NCI-H748 treated with DMSO at 0.1 percent for 48 hours (cell line): Measurements from ENCODE around the gene ARHGAP42.
A peak's percentile ranks its signal among the peaks of the same experiment; 100 is the strongest.

ENCODE experiments used
- DNase-seq: peaks from one replicate; lab custom pipeline; 2025; lab: John Stamatoyannopoulos, UW

ARHGAP42 gene

DNA sequence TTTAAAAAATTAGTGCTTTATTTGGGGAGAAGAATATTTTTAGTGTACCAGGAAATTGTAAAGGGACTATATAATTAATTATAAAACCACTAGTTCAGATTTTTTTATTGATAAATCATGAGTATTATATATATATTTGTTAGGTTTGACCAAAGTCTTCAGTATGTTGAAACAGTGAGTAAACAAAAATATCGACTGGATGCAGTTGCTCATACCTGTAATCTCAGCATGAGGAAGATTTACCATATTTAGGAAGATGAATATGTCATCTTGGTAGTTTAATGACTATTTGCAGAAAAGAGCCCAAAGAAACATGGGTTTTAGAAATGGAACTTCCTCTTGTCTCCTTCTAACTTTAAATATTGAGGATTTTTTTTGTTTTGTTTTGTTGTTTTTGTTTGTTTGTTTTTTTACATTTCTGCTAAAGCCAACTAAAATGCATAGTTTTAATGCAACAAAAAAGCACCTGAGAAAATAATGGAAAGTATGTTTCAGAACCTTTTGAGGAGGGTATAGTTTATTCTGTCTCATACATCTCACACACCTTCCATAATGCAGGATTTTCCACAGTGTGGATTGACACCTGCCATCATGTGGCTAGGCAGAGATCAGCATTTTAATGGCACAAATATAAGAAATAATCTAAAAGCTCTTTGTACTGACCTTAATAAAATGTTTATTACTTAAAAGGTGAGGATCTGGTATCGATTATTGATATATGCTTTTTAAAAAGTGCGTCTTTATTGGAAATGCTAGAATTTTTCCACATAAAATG lies 114.3 kb downstream of the ARHGAP42 start:
- no peak for DNase-seq

DNA sequence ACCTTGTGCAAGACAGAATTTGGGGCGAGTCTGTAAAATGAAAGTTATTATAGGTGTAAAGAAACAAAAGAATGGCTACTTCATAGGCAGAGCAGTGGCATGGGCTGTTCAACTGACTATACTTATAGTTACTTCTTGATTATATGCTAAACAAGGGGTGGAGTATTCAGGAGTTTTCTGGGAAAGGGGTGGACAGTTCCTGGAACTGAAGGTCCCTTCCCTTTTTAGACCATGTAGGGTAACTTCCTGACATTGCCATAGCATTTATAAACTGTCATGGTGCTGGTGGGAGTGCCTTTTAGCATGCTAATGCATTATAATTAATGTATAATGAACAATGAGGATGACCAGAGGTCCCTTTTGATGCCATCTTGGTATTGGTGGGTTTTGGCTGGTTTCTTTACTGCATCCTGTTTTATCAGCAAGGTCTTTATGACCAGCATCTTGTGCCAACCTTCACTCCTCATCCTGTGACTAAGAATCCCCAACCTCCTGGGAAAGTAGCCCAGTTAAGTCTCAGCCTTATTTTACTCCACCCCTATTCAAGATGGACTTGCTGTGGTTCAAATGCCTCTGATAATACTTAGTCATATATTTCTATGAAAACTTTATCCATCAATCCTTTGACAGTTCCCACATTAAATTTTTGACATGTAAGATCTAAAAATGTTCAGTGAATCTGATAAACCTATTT lies 118.6 kb downstream of the ARHGAP42 start:
- no peak for DNase-seq

DNA sequence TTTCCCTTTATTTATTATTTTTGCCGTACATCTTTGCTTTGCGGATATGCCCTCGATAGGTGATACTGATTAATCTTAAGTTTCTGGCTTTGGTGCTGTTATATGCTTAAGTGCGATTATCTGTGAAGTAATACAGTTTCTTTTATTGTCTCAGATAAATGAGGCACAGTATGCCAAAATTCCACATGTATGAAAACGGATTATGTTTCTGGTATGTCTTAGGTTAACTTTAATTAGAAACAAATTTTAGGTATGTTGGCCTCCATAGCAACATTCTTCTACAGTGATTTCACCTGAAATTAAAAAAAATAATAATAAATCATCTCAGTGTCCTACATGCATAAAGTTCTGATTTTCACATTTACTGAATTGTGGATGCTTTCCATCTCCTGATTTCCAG lies 119.2 kb downstream of the ARHGAP42 start:
- DNase-seq, result no peak

DNA sequence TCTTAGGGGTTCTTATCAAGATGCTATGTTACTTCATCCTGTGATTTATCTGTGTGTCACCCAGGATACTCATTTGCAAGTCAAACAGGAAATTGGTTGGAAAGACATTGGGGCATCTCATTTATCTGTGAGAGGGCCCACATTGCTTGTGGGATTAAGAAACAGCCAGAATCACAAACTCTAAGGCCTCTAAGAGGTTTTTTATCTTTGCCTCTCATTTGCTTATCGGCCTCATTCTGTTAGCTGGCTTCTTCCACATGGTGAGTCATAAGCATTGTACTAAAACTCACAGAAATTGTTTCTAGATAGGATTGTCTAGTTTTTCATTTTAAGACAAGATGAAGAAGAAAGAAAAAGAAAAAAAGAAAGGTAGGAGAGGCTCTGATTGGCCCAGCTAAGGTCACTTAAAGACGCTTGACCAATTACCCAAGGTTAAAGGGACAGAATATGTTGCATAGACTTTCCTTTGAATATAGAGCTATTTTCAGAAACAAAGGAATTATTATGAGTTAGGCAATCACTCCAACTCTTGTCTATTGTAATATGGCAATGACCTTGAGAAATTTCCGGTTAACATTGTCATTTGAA lies 121.9 kb downstream of the ARHGAP42 start:
- DNase-seq, result no peak

DNA sequence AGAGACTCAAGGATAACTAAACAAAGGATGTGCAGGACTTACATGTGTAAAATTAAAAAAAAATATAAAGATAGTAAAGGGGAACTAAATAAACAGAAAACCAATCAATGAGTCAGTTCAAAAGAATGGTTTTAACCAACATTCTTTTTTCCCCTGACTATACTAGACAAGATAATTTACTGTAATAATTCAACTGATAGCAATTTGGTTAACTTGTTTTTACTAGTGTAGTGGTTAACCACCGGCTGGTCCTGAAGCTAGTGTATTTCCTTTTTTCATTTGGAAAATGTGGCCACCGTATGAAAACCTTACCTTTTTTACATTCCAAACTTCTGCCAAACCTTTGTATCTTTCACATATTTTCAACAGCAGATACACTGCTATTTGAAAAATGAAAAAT lies 123.1 kb downstream of the ARHGAP42 start:
- DNase-seq, result no peak

DNA sequence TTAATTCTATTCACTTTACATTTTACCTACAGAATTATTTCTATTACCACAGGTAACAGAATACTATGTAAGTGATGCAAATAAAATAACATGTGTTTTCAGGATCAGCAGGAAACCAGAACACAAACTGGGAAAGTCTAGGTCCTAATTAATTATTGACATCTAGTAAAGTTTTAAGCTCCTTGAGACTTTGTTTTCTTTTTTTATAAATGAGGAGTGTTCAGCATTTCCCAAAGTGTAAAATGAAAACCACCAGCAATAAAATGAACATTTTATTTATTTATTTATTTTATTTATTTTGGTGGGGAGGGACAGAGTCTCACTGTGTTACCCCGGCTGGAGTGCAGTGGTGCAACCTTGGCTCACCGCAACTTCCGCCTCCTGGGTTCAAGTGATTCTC lies 123.6 kb downstream of the ARHGAP42 start:
- no peak for DNase-seq

DNA sequence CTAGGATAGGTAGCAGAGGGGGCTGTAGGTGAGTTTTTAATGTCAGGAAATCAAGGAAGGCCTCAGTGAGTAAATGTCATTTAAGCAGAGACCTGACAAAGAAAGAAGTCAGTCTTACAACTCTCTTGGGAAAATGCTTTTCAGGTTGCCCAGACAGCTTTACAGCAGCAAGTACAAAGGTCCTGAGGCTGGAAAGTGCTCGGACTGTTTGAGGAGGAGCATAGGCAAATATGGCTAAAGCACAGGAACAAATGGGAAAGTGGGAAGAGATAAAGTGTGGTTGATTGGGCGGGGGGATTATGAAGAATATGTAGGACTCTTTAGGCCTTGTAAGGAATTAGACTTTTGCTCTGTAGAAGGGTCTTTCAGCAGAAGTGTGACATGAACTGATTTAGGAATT lies 125.4 kb downstream of the ARHGAP42 start:
- DNase-seq, result no peak

DNA sequence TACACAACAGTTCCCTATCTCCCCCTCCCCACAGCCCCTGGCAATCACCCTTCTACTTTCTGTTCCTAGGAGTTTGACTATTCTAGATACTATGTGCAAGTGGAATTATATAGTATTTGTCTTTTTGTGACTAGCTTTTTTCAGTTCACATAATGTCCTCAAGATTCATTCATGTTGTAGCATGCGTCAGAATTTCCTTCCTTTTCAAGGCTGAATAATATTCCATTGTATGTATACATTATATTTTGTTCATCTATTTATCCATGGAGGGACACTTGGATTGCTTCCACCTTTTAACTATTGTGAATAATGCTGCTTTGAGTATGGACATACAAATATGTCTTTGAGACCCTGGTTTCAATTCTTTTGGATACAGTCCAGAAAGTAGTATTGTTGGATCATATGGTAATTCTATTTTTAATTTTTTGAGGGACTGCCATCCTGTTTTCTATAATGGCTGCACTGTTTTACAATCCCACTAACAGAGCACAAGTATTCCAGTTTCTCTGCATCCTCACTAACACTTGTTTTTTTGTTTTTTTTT lies 128.8 kb downstream of the ARHGAP42 start:
- no peak for DNase-seq

DNA sequence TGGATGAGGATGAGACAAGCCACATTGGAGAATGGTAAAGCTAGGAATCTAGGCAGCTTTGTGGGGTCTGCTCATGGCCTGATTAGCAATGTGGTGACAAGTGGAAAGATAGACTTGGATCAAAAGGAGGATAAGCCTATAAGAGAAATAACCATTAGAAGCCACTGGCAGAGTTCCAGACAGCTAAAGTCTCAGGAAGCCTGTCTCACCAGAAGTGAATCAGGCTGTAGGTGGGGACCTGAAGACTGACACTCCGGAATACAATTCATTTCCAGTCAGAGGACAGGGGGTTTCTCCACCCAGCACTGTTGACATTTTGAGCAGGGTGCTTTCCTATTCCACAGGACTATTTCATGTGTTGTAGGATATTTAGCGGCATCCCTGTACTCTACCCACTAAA lies 129.7 kb downstream of the ARHGAP42 start:
- no peak for DNase-seq

DNA sequence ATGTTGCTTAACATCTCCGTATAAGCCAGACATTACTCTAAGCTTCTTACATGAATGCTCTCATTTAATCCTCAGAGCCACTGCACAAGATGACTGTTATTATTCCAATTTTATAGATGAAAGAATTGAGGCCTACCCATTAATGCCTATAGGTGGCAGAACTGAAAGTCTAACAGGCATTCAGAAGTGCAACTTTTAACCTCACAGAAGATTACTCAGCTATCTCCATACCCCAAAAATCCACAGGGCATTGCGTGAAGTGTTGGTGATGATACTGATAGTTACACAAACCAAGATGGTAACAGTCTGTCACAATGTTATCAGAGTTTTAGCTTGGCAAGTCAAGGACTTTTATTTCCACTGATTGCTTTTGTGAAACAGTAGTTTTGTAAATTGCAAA lies 130.5 kb downstream of the ARHGAP42 start:
- DNase-seq, result no peak

DNA sequence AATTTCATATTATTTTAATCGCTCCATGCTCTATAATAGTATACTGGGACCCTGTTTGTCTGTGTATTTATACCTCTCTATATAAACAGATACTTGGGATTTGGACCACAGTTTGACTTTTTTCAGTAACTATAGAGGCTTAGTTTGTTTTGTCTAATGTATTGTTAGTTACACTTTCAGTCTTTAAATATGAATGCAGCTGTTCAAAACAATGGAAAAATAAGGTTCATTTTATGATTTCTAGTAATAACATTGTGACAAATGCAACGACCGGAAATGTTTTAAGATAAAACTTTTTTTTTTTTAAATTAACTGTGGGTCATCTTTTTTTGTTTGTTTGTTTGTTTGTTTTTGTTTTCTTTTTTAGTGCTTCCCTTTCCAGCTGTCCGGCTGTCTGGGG lies 133.5 kb downstream of the ARHGAP42 start:
- DNase-seq, result no peak

DNA sequence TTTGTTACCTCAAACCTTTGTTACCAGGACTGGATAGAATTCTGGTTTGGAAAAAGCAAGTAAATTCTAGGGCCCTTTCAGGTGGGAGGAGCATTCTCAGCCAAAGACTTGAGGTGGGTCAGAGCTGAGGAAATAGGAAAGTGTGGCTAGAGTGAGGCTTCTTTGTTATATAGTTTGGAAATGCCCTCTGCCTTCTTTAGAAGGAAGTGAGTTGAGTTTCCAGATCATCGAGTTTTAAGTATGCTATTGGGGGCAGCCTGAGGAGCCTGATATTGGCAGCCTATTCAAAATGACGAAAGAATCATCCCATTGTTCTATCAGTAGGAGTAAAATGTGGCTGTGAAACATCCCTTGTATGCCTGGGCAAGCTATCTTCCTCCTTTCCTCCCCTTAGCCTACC lies 134.1 kb downstream of the ARHGAP42 start:
- DNase-seq, result no peak

DNA sequence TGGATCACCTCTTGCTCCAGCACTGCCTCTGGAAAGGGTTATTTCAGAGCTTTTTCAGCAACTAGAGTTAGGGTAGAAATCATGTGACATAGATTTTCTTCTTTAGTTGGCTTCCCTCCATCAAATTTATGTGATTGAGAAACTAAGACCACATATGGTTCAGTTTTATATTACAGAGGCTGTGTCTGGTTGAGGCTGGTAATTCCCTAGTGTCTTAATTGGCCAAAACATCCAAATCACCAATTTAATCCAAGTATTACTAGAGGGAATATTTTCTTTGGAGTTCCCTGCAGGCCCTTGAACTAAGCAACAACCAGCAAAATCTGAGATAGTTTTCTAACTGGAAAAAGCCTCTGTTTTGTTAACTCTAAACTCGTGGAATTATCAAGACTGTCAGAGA lies 136.3 kb downstream of the ARHGAP42 start:
- no peak for DNase-seq

DNA sequence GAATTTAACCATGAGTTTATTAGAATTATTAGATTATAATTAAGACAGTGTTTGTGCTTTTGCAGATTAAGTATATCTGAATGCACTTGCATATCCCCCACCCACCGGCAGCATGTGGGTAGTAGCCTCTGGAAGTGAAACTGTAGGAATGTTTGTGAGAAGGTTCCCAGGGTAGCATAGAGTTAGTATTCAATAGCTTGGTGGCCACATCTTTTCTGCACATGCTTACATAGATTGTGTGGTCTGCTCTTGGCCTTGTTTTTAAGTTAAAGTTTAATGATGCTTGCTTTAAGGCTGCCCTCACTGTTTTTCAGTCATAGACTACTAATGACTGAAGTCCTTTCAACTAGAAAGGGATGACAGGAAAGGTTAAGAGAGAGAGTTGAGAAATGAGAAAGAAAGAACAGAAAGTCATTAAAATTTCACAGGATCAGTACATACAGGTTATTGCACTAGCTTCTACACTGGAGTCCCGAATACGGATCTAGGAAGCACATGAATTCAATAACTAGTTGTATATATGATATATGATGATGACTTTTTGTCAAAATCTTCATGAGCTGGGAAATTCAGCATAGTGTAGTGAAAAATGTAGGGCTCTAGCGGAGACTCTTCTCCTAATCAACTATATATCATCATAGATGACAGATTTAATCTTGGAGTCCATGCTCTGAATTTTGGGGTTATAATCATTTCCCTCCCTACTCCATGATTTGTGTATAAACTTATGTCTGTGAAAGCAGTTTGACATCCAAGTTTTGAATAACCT lies 137.1 kb downstream of the ARHGAP42 start:
- no peak for DNase-seq

DNA sequence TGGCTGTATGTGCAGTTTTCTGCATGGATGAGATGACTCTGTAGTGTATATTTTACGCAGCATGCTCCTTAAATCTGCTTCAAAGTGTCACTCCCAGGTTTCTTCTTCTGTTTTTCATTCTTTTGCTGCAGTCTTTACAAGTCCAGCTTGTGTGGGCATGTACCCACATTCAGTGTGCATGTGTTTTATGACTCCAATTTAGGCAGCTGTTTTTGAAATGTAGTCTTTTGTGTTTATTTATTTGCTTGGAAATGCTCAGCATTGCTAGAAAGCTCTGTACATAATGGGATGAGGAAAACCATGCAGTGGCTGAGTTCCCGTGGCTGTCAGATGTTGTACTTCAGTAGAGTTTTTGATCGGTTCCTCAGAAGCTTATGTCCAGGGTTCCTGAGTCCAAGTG lies 138.5 kb downstream of the ARHGAP42 start:
- DNase-seq, result no peak

DNA sequence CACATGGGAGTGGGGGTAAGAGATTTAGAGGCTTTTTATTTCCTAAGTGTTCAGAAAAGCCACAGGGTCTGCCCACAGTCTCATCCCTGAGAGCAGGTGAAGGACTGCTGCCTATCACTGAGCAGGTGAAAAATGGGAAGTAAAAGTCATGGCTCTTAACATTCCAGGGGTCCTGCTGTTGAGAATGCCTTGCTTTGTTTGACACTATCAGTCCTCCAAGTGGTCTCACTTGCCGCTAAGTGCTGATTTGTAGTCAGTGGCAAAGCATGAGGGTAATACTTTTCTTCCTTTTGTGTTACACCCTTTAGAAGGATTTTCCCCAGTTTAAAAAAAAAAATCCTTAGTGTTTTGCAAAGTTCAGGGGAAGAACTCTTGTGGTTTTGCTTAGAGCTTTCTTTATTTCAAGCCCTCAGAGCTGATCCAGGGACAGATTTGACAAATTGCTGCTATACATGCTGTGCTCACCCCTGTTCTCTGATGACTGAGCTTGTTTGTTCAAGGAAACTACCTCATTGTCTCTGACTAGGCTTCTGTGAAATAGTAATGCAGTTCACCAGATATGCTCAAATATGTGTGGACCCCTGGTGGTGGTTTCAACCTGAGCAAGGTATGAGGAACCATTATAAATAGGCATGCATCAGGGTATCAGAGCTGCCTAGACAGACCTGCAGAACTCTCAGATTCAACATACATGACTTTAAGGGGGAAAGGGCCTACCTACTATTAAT lies 141.0 kb downstream of the ARHGAP42 start:
- DNase-seq, result peak; percentile 71

DNA sequence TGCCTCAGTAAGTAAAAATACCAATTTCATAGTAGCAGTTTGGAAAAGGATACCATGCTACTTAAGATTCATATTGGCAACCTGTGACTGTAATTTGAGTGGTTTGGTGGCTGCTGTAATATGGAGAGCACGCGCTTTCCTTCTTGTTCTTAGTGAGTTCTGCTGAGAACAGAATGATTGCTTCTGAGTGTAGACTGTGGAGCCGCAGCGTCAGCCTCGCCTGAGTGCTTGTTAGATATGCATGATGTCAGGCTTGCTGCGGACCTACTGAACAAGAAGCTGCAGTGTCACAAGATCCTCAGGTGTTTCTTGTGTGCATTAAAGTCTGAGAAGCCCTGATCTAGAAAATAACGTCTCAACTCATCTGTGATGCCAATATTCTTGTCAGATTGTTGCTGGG lies 143.2 kb downstream of the ARHGAP42 start:
- DNase-seq, result no peak

DNA sequence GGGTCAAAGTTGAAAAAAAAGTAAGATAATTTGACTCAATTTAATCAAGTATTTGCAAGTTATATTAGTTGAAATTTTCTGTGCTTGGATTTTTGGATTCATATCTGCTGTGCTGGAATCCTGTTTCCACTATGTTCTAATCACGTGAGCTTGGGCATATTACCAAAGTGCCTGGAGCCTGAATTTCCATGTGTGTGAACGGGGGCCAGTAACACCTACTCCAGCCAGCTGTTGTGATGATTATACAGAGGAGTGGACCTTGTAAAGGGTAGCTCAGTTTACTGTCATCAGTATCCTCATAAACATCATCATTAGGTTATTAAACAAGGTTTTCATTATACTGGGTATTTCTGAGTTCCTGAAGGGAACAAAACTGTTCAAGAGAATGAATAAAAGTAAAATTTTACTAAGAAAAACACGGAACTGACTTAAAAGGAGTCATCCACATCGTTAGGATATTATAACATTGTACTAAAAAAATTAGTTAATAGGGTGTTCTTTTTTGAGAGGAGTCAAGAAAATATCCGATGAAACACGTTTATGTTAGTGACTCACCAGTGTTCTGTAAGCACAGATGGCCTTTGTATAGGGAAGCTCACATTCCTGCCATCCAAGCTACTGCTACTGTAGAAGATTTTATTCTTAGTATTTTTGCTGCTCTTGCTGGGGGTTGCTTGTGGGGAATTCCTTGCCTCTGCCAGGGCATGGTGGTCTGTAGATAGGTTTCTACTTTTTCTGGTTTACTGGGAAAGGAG lies 144.1 kb downstream of the ARHGAP42 start:
- DNase-seq, result no peak

DNA sequence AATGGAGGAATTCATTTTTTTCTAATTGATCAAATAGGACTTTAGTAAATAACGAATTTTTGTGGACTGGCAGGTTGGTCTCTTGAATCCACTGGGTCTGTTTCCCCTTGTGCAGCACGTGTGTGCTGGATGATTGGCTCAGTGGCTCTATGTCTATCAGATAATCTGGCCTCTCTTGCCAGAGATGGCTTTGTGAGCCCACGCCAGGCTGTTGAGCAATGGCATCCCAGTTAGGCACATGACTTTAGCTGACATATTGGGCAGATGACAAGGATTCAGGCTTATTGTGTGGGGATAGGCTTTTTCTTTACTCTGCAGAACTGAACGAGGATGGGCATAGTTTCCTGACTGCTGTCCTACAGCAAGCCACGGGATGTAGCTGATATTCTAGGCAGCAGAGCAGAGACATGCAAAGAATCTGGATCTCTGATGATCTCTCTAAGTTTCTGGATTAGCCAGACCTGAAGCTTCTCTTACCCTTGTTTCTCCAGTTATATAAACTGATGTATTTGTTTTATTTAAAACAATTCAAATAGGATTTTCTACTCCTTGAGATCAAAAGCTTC lies 144.9 kb downstream of the ARHGAP42 start:
- no peak for DNase-seq

DNA sequence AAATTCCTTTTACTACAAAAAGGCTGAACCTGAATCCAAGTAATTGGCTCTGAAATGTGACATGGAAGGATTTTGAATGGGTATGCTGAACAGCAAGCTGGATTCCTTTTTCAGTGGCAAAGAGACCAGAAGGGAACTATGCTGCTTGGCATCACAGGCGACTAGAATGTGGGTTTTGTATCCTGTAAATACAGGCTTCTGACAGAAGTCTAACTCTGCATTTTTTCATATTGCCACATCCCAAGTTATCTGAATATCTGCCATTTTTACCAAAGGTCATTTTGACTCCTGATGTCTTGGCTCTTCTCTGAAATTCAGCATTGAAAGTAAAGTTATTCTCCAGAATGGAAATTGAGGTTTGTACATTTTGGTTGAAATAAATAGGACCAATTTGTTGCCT lies 145.7 kb downstream of the ARHGAP42 start:
- DNase-seq, result no peak

DNA sequence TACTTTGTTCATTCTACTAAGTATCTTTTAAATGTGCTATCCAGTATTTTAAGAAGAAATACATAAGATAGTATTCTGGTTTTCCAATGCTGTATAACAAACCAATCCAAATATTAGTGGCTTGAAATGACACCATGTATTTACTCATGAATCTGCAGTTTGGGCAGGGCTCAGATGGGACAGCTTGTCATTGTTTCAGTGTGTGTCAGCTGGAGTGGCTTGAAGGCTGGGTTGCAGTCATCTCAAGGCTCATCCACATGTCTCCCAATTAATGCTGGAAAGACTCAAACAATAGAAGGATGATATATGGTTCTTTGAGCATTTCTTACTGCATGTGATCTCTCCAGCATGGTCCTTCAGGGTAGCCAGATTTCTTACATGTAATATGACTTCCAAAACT lies 146.2 kb downstream of the ARHGAP42 start:
- DNase-seq, result no peak
